Activated CD8-positive, alpha-beta T cell treated with anti-CD3 and anti-CD28 coated beads, Interleukin-2, amount 10 ng/mL, durations not matched to agents 7 days and 5 days (primary cell): ENCODE measurements around the gene CAPZA1. TPM values are rescaled to one million over a fixed set of nuclear protein-coding genes. Genes with fewer than 3 reads are reported as not detected.

ENCODE experiments used
- ATAC-seq: fragments of 150-1000 bp; cut with Tn5 transposase; one replicate; pipeline ENCODE4 v1.10.0; 2021; ENCODE audit warnings: moderate library complexity
- CTCF ChIA-PET: fragments of 350-600 bp; sonication (Branson Sonifier 250); formaldehyde crosslinking; loops from one replicate; lab custom pipeline; 2021; ENCODE audit warnings: antibody characterized with exemption; lab: Charles Lee
- POLR2A ChIA-PET: fragments of 350-600 bp; sonication (Branson Sonifier 250); formaldehyde crosslinking; loops from one replicate; lab custom pipeline; 2021; ENCODE audit warnings: antibody characterized with exemption; lab: Charles Lee
- DNase-seq: peaks from one replicate; pipeline ENCODE4 v3.0.0-alpha.2; 2020
- H3K27ac Mint-ChIP-seq: one replicate; pipeline ENCODE4 v1.8.0; 2021; ENCODE audit warnings: mild to moderate bottlenecking, mixed read lengths
- H3K27me3 Mint-ChIP-seq: one replicate; pipeline ENCODE4 v1.8.0; 2021; ENCODE audit warnings: low read depth, mixed read lengths
- H3K36me3 Mint-ChIP-seq: one replicate; pipeline ENCODE4 v1.8.0; 2021; ENCODE audit warnings: low read depth, mixed read lengths
- H3K4me1 Mint-ChIP-seq: one replicate; pipeline ENCODE4 v1.8.0; 2021; ENCODE audit warnings: low read depth, mixed read lengths
- H3K4me3 Mint-ChIP-seq: one replicate; pipeline ENCODE4 v1.8.0; 2021; ENCODE audit warnings: mild to moderate bottlenecking, mixed read lengths
- H3K9me3 Mint-ChIP-seq: one replicate; pipeline ENCODE4 v1.8.0; 2022; ENCODE audit warnings: mixed read lengths; ENCODE audit not compliant: insufficient read depth
- total RNA-seq, 2 experiments: library from RNA; stranded (reverse); gene quantifications; one replicate each; pipeline ENCODE4 v1.2.3, GENCODE V29; 2021

CAPZA1 gene
- total RNA-seq, 2 experiments from 2014 or later = 279 to 280 TPM

GRCh38 chr1:112717263-112717873, 97.7 kb downstream of the CAPZA1 start:
- ChIA-PET POLR2A (no interaction called here), CTCF (interaction anchor here (1.0 to 9.8 kb wide), 14 partner anchors 9 to 953 kb away, joined by 3 to 173 read pairs (median 16); partner anchors contain the start of genes LRIG2 and MOV10)
- peaks cover 28% of the 10 kb centered on the region for H3K4me1 Mint-ChIP-seq
- H3K4me3 Mint-ChIP-seq = no peak overlapping the region
- ATAC-seq = no peak
- H3K9me3 Mint-ChIP-seq = no peaks in the 10 kb centered on the region
- H3K27me3 Mint-ChIP-seq = peaks cover 40% of the 10 kb centered on the region
- H3K27ac Mint-ChIP-seq = no peak overlapping the region
- no peak for DNase-seq
- no peaks in the 10 kb centered on the region for H3K36me3 Mint-ChIP-seq

- peak overlapping the region; percentile 43 for H3K4me3 Mint-ChIP-seq
- DNase-seq (peak; percentile 82), ATAC-seq (peak; percentile 29)
- ChIA-PET POLR2A (no interaction called here), CTCF (interaction anchor here (0.6 to 9.8 kb wide), 17 partner anchors 9 to 354 kb away, joined by 3 to 173 read pairs (median 4); partner anchors contain the start of gene LRIG2)
- H3K4me1 Mint-ChIP-seq = peaks cover 38% of the 10 kb centered on the region
- no peaks in the 10 kb centered on the region for H3K9me3 Mint-ChIP-seq
- peaks cover 34% of the 10 kb centered on the region for H3K27me3 Mint-ChIP-seq
- no peaks in the 10 kb centered on the region for H3K36me3 Mint-ChIP-seq
- H3K27ac Mint-ChIP-seq = no peak overlapping the region
These were observed 99.2 kb downstream of the CAPZA1 start for GRCh38 chr1:112718691-112719418.

- Mint-ChIP-seq H3K27ac (no peak overlapping the region), H3K4me1 (peaks cover 30% of the 10 kb centered on the region), H3K36me3 (no peaks in the 10 kb centered on the region), H3K27me3 (peaks cover 28% of the 10 kb centered on the region), H3K9me3 (no peaks in the 10 kb centered on the region), H3K4me3 (no peak overlapping the region)
- ATAC-seq = no peak
- ChIA-PET POLR2A (no interaction called here), CTCF (interaction anchor here (0.5 to 9.8 kb wide), 10 partner anchors 11 to 1200 kb away, joined by 3 to 173 read pairs (median 6); partner anchors contain the start of gene LRIG2)
- DNase-seq = no peak
These were observed 100.1 kb downstream of the CAPZA1 start for GRCh38 chr1:112719706-112720105.

DNA sequence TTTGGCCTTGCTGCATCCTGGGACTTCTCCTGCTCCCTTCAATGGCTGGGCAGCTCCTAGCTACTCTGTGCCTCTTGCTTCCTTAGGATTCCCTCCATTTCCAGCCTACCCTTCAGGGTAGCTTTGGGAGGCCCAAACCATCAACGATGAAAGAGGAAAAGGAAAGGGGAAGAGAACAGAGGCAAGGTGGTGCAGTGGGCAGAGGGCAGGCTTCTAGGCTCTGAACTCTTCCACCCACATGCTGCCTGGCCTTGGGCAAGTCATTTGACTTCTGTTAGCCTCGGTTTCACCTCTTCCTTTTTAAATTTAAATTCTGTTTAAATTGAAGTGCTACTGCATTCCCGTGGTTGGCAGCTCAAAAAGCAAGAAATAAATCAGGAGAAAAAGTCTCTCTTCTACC, 101.2 kb downstream of the CAPZA1 start:
- ATAC-seq = no peak
- Mint-ChIP-seq H3K27ac (no peak overlapping the region), H3K27me3 (peaks cover 33% of the 10 kb centered on the region), H3K4me3 (no peak overlapping the region), H3K9me3 (no peaks in the 10 kb centered on the region), H3K36me3 (no peaks in the 10 kb centered on the region), H3K4me1 (peaks cover 25% of the 10 kb centered on the region)
- ChIA-PET POLR2A (no interaction called here), CTCF (interaction anchor here (1.1 to 9.8 kb wide), 4 partner anchors 13 to 352 kb away, joined by 3 to 173 read pairs (median 4); partner anchors contain the start of gene LRIG2)
- DNase-seq = no peak

Other genes with a start within 250 kb of the CAPZA1 start
- under 1 TPM; 0.53 to 0.57 TPM for gene CTTNBP2NL, start 223.6 kb upstream of the CAPZA1 start, total RNA-seq
- not detected for gene WNT2B, start 110.9 kb upstream of the CAPZA1 start, total RNA-seq
- 10 to 100 TPM; 12.3 to 12.5 TPM for gene ST7L, start 691 bp upstream of the CAPZA1 start, total RNA-seq
- gene MOV10, start 54.8 kb downstream of the CAPZA1 start, total RNA-seq = 100 to 1,000 TPM; 120 TPM
- gene RHOC, start 87.3 kb downstream of the CAPZA1 start, total RNA-seq = 10 to 100 TPM; 85.6 to 93.8 TPM
- not detected for gene PPM1J, start 95.5 kb downstream of the CAPZA1 start, total RNA-seq